IPS-20b (cell line): ENCODE data around the gene DCLK1.

Experiments
- H3K27ac ChIP-seq: one replicate; pipeline ENCODE4 v1.5.1; 2013; ENCODE audit warnings: low read length
- H3K27me3 ChIP-seq: 2 replicates; pipeline ENCODE4 v1.6.1; 2013; ENCODE audit warnings: mild to moderate bottlenecking, low read length, inconsistent platforms; ENCODE audit not compliant: insufficient read depth
- H3K36me3 ChIP-seq: 2 replicates; pipeline ENCODE4 v1.6.1; 2013; ENCODE audit warnings: low read depth, mild to moderate bottlenecking, inconsistent platforms, low read length, moderate library complexity; ENCODE audit not compliant: insufficient read depth
- H3K4me1 ChIP-seq: 2 replicates; pipeline ENCODE4 v1.6.1; 2013; ENCODE audit warnings: mild to moderate bottlenecking, control low read depth, inconsistent platforms, low read length, moderate library complexity; ENCODE audit not compliant: insufficient read depth
- H3K4me3 ChIP-seq: 2 replicates; pipeline ENCODE4 v1.5.1; 2013; ENCODE audit warnings: mild to moderate bottlenecking, low read length, inconsistent platforms
- H3K9ac ChIP-seq: 2 replicates; pipeline ENCODE4 v1.6.1; 2013; ENCODE audit warnings: low read depth, mild to moderate bottlenecking, inconsistent platforms, low read length, moderate library complexity
- H3K9me3 ChIP-seq: 2 replicates; pipeline ENCODE4 v1.6.1; 2013; ENCODE audit warnings: mild to moderate bottlenecking, low read depth, low read length, inconsistent platforms; ENCODE audit not compliant: insufficient read depth

Gene DCLK1

DNA sequence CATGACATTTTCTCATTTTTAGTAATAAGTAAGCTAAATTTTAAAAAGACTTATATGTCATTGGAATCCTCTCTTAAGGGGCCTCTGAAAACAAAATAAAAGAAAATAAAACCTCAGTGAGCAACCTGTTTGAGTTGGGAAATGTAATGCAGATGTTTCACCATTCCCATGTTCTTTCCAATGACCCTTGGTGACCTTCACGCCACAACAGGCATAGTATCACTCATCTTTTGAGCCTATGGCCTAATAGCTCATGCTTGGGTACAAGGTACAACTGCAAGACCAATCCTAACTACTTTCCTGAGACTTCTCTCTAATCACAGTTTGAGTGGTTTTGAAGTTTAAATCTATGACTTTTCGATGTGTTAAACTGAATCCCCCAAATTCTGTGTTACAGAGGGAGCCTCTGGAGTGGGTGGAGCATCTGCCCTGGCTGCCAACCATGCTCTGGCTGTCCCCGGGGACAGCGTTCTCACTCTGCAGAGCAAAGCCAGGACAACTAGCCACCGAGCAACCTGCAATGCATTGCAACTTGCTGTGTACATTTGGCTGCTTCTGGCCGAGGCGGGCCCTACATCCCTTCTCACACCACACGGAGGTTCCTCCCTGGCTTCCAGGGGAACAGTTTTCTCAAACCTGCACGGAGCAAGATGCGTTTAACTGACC lies 346.8 kb downstream of the DCLK1 start:
- Histone ChIP-seq H3K9ac (no peak overlapping the region), H3K27ac (no peak overlapping the region), H3K4me1 (no peaks in the 10 kb centered on the region; the same call in 1 of the 2 replicates), H3K36me3 (no peaks in the 10 kb centered on the region; the same call in 1 of the 2 replicates), H3K4me3 (no peak overlapping the region), H3K9me3 (no peaks in the 10 kb centered on the region), H3K27me3 (no peaks in the 10 kb centered on the region)

- H3K36me3 ChIP-seq: no peaks in the 10 kb centered on the region; the same call in 1 of the 2 replicates
- no peak overlapping the region for H3K27ac ChIP-seq
- H3K4me1 ChIP-seq: no peaks in the 10 kb centered on the region
- H3K9me3 ChIP-seq: no peaks in the 10 kb centered on the region
- no peaks in the 10 kb centered on the region for H3K27me3 ChIP-seq
- H3K4me3 ChIP-seq: no peak overlapping the region
- H3K9ac ChIP-seq: no peak overlapping the region
These were observed 348.4 kb downstream of the DCLK1 start for GRCh38 chr13:35782793-35783192.

GRCh38 chr13:35781036-35782000 lies 349.9 kb downstream of the DCLK1 start:
- Histone ChIP-seq H3K4me3 (no peak overlapping the region), H3K36me3 (no peaks in the 10 kb centered on the region; the same call in 1 of the 2 replicates), H3K9ac (no peak overlapping the region), H3K27ac (no peak overlapping the region), H3K27me3 (no peaks in the 10 kb centered on the region), H3K9me3 (no peaks in the 10 kb centered on the region), H3K4me1 (no peaks in the 10 kb centered on the region)

GRCh38 chr13:35780613-35781012 lies 350.6 kb downstream of the DCLK1 start:
- no peaks in the 10 kb centered on the region; the same call in 1 of the 2 replicates for H3K36me3 ChIP-seq
- no peak overlapping the region for H3K4me3 ChIP-seq
- no peaks in the 10 kb centered on the region for H3K27me3 ChIP-seq
- H3K27ac ChIP-seq: no peak overlapping the region
- H3K4me1 ChIP-seq: no peaks in the 10 kb centered on the region
- H3K9ac ChIP-seq: no peak overlapping the region
- H3K9me3 ChIP-seq: no peaks in the 10 kb centered on the region

- Histone ChIP-seq H3K27ac (no peak overlapping the region), H3K27me3 (no peaks in the 10 kb centered on the region), H3K4me1 (no peaks in the 10 kb centered on the region), H3K36me3 (no peaks in the 10 kb centered on the region), H3K9ac (no peak overlapping the region), H3K9me3 (no peaks in the 10 kb centered on the region), H3K4me3 (no peak overlapping the region)
These were observed 359.3 kb downstream of the DCLK1 start for GRCh38 chr13:35771898-35772297.

GRCh38 chr13:35770756-35771297 lies 360.4 kb downstream of the DCLK1 start:
- Histone ChIP-seq H3K4me3 (no peak overlapping the region), H3K9me3 (no peaks in the 10 kb centered on the region), H3K9ac (no peak overlapping the region), H3K27ac (no peak overlapping the region), H3K27me3 (no peaks in the 10 kb centered on the region), H3K4me1 (no peaks in the 10 kb centered on the region), H3K36me3 (no peaks in the 10 kb centered on the region)

GRCh38 chr13:35769812-35770211 lies 361.4 kb downstream of the DCLK1 start:
- no peaks in the 10 kb centered on the region for H3K27me3 ChIP-seq
- no peaks in the 10 kb centered on the region for H3K36me3 ChIP-seq
- H3K4me3 ChIP-seq: no peak overlapping the region
- H3K27ac ChIP-seq: no peak overlapping the region
- no peaks in the 10 kb centered on the region for H3K9me3 ChIP-seq
- H3K9ac ChIP-seq: no peak overlapping the region
- H3K4me1 ChIP-seq: no peaks in the 10 kb centered on the region

- Histone ChIP-seq H3K9ac (no peak overlapping the region), H3K27ac (no peak overlapping the region), H3K9me3 (no peaks in the 10 kb centered on the region), H3K4me1 (no peaks in the 10 kb centered on the region), H3K4me3 (no peak overlapping the region), H3K36me3 (no peaks in the 10 kb centered on the region), H3K27me3 (no peaks in the 10 kb centered on the region)
These were observed 362.6 kb downstream of the DCLK1 start for GRCh38 chr13:35768551-35768950.

DNA sequence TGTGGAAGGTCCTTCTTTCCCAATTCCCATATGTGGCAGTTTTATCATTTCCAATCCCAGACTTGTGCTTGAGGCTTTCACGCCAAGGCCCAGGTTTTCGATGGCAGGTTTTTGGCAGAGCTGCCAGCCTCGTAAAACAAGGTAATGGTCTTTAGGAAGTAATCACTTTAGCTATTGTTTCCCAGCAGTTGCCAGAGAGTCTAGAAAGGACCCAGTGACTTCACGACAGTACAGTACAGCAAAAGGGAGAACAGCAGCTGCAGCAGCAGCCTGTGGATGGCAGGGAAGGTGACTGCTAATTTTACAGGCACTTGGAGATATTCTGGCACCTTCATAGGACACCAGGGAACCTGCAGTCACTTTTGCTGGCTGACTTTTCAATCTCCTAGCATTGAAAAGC lies 363.1 kb downstream of the DCLK1 start:
- Histone ChIP-seq H3K27ac (no peak overlapping the region), H3K36me3 (no peaks in the 10 kb centered on the region), H3K27me3 (no peaks in the 10 kb centered on the region), H3K4me3 (no peak overlapping the region), H3K4me1 (no peaks in the 10 kb centered on the region), H3K9me3 (peaks cover under 1% of the 10 kb centered on the region; the same call in 1 of the 2 replicates), H3K9ac (no peak overlapping the region)

GRCh38 chr13:35767256-35767976 lies 363.8 kb downstream of the DCLK1 start:
- Histone ChIP-seq H3K27me3 (no peaks in the 10 kb centered on the region), H3K9ac (no peak overlapping the region), H3K36me3 (no peaks in the 10 kb centered on the region), H3K4me3 (no peak overlapping the region), H3K27ac (no peak overlapping the region), H3K9me3 (peaks cover 6% of the 10 kb centered on the region; the same call in 1 of the 2 replicates), H3K4me1 (no peaks in the 10 kb centered on the region)

DNA sequence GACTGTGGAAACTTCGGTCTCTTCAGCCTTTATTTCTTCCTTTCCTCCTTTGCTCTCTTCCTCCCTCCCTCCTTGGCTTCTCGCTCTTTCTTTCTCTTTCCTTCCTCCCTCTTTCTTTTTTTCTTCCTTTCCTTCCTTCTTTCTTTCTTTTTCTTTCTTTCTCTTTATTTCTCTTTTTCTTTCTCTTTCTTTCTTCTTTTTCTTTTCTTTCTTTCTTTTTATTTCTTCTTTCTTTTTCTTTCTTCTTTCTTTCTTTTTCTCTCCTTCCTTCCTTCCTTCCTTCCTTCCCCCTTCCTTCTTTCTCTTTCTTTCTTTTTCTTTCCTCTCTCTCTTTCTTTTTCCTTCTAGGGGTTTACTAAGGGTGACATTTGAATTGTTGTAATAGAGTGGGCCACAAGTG lies 364.5 kb downstream of the DCLK1 start:
- no peak overlapping the region for H3K9ac ChIP-seq
- H3K27ac ChIP-seq: no peak overlapping the region
- H3K4me3 ChIP-seq: no peak overlapping the region
- no peaks in the 10 kb centered on the region for H3K4me1 ChIP-seq
- H3K9me3 ChIP-seq: peaks cover 9% of the 10 kb centered on the region; the same call in 1 of the 2 replicates
- no peaks in the 10 kb centered on the region for H3K36me3 ChIP-seq
- no peaks in the 10 kb centered on the region for H3K27me3 ChIP-seq
